ENCODE data around the gene EPHA2.
"Not testable (repeated sequence)": the region's sequence is repeated elsewhere in the genome, so short reads cannot be mapped to it uniquely, and the experiment has no call there.

Gene EPHA2

GRCh38 chr1:16167331-16168143, 11.7 kb upstream of the EPHA2 start:
- peak; percentile 82 to 85 for ATAC-seq

- ATAC-seq: no peak
These were observed 10.2 kb upstream of the EPHA2 start for GRCh38 chr1:16166117-16166516.

GRCh38 chr1:16165548-16165947, 9.7 kb upstream of the EPHA2 start:
- ATAC-seq: no peak

- no peak for ATAC-seq
These were observed 9.2 kb upstream of the EPHA2 start for GRCh38 chr1:16165073-16165364.

- peak in 1 of 2 donors; percentile 15 for ATAC-seq
These were observed 8.6 kb upstream of the EPHA2 start for GRCh38 chr1:16164213-16165072.

- not testable (repeated sequence) for ATAC-seq
These were observed 7.8 kb upstream of the EPHA2 start for GRCh38 chr1:16163608-16164212.

- peak; percentile 45 to 61 for ATAC-seq
These were observed 6.4 kb upstream of the EPHA2 start for GRCh38 chr1:16162163-16162822.

- no peak for ATAC-seq
These were observed 5.8 kb upstream of the EPHA2 start for GRCh38 chr1:16161717-16162116.

GRCh38 chr1:16158993-16159831, 3.3 kb upstream of the EPHA2 start:
- no peak for ATAC-seq

GRCh38 chr1:16158025-16158424, 2.2 kb upstream of the EPHA2 start:
- ATAC-seq: peak; percentile 50 to 59

GRCh38 chr1:16156848-16157495, 1.1 kb upstream of the EPHA2 start:
- no peak for ATAC-seq

- ATAC-seq: no peak
These were observed 1.7 kb downstream of the EPHA2 start for GRCh38 chr1:16153999-16154673.

- ATAC-seq: no peak
These were observed 2.5 kb downstream of the EPHA2 start for GRCh38 chr1:16153096-16153998.

- ATAC-seq: no peak
These were observed 3.3 kb downstream of the EPHA2 start for GRCh38 chr1:16152481-16153087.

GRCh38 chr1:16151995-16152384, 3.9 kb downstream of the EPHA2 start:
- ATAC-seq: no peak

- ATAC-seq: no peak
These were observed 4.5 kb downstream of the EPHA2 start for GRCh38 chr1:16151196-16151994.

GRCh38 chr1:16150508-16150907, 5.4 kb downstream of the EPHA2 start:
- no peak for ATAC-seq

GRCh38 chr1:16149702-16150488, 6.0 kb downstream of the EPHA2 start:
- no peak for ATAC-seq
